GM19455 (cell line): Measurements from ENCODE around the gene MMP17.
"Not testable (repeated sequence)": the region's sequence is repeated elsewhere in the genome, so short reads cannot be mapped to it uniquely, and the experiment has no call there.

Experiments
- ATAC-seq: cut with Tn5 transposase; IDR thresholded peaks from one replicate; pipeline ENCODE4 v1.9.1; 2021; ENCODE audit not compliant: unreplicated experiment

MMP17 gene

DNA sequence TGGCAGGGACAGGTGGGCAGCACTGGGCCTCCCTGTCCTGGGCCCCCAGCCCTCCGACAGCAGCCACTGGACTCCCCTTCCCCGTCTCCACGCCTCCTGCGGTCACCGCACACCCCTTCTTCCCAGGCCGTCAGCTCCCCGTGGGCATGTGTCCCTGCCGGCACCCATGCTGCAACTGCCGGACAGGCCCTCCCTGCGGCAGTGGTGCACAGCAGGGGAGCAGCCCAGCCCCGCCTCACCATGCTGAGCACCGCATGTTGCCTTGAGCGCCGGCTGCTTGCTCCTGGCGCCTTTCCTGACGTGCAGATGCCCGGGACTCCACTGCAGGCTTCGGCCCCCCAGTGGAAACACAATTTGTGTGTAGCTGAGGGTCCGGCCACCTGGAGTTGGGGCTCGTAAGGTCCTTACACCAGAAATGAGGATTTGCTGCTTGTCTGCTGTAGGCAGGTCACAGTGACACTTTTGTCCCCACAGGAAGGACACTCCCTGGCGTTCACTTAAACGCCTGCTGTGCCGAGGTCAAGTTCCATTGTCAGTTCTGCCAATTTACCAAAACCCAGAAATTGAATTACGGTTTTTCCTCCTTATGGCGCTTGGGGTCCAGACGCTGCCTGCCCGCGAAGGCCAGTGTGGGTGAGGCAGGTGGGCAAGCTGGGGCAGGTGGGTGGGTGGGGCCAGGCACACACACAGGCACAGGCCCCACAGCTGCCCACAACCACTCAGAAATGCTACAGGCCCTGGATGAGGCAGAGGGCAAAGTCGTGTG, 28.2 kb upstream of the MMP17 start:
- ATAC-seq = no peak

DNA sequence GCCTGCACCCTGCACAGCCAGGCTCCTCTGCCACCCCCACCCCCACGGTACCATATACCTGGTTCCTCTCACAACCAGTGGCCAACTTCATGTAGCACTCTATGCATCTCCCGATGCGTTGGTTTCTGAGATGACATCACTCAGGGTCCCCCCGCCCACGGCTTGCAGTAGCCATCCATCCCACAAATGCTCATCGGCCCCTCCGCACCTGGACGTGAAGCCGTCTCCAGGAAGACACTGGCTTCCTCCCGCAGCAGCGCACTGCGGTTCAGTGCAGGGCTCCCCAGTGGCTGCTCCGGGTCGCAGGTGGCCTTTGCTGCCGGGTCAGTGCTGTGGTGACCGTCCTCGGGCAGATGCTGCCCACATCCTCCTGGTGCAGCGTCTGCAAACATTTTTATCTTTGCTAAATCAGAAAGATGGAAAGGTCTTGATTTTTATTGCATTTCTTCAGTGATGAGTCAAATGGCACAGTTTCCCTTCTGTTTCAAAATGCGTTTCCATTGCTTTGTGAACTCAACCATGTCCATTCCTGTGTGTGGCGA, 27.5 kb upstream of the MMP17 start:
- no peak for ATAC-seq

DNA sequence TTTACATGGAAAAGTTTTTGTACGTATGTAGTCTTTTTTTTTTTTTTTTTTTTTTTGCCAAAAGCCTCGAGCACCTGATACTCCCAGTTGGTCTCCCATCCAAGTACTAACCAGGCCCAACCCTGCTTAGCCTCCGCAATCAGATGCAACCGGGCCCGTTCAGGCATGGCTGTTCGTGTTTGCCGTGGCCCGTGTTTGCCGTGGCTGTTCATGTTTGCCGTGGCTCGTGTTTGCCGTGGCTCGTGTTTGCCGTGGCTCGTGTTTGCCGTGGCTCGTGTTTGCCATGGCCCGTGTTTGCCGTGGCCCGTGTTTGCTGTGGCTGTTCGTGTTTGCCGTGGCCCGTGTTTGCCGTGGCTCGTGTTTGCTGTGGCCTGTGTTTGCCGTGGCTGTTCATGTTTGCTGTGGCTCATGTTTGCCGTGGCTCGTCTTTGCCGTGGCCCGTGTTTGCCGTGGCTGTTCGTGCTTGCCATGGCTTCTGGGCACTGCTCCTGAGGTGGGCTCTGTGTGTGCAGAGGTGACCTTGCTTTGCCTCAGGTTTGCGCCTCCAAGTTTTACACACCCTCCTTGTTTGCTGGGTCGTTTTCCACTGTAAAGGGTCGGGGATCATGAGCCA, 26.8 kb upstream of the MMP17 start:
- no peak for ATAC-seq

DNA sequence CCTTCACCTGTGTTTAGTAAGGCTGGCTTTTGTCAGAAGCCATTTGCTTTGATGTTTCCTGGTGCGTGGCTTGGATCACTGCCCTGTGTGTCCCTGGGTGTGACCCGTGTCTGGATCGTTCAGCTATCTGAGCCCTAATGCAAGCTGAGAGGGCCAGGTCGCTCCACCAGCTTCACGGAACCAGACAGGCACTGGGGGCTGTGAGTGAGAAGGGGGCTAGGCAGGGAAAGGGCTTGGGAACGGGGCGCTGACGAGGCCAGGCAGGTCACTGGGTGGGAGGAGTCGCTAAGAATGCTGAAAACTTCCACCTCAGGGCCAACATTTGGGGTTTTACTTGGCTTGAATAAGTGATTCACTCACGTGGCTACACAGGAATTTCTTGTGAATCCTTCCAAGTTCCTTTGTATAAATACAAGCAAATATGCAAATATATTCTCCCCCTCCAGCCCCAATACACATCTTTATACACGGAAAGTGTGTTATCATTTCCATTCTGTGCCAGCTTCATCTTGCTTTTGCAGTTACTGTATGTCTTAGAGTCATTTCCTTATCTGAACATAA, 24.2 kb upstream of the MMP17 start:
- no peak for ATAC-seq

DNA sequence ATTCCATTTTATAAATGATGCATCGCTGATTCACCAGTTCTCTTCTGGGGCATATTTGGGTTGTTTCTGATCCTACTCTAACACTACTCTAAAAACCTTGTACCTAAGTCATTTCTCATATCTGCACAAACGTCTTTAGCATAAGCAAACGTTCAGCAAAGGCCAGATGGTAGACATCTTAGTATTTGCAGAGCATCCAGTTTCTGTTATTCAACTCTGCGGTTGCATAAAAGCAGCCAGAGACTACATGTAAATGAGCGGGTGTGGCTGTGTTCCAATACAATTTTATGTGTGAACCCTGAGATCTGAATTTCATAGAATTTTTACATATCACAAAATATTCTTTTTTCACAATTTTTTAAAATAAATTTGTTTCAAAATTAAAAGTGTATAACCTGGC, 22.8 kb upstream of the MMP17 start:
- no peak for ATAC-seq

DNA sequence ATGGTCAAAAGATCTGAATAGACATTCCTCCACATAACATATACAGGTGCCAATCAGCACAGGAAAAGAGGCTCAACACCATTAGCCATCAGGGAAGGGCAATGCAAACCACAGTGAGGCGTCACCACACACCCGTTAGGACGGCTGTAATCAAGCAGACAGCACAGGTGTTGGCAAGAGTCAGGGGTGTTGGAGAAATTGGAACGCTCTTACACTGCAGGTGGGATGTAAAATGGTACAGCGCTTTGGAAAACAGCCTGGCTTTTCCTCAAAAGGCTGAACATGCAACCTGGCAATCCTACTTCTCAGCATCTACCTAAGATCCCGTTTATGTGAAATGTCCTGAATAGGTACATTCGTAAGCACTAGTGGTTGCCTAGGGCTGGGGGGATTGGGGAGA, 21.5 kb upstream of the MMP17 start:
- ATAC-seq = no peak

DNA sequence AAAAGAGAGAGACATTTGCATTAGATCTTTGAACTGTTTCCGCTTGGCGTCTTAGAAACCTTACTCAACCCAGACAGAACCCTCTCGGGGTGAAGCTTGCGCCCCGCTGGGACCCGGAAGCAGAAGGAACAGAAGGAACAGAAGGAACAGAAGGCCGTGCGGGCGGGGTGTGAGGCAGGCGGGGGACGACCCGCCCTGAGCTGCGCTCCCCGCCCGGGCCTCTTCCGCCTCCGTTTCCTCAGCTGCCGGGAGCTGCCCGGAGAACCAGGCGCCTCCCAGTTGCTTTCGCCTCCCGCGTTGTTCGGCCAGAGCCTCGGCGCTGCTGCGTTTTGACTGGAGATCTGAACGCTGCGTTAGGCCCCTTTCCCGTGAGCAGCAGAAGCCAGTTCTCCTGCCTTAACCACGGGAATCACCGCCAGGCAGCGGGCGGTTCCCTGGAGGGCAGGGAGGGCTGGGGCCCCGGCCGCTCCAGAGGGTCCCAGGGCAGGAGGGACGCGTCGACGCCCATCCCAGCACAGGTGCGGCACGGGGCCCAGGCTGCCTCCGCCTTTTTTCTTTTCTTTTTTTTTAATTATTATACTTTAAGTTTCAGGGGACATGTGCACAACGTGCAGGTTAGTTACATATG, 19.3 kb upstream of the MMP17 start:
- no peak for ATAC-seq

DNA sequence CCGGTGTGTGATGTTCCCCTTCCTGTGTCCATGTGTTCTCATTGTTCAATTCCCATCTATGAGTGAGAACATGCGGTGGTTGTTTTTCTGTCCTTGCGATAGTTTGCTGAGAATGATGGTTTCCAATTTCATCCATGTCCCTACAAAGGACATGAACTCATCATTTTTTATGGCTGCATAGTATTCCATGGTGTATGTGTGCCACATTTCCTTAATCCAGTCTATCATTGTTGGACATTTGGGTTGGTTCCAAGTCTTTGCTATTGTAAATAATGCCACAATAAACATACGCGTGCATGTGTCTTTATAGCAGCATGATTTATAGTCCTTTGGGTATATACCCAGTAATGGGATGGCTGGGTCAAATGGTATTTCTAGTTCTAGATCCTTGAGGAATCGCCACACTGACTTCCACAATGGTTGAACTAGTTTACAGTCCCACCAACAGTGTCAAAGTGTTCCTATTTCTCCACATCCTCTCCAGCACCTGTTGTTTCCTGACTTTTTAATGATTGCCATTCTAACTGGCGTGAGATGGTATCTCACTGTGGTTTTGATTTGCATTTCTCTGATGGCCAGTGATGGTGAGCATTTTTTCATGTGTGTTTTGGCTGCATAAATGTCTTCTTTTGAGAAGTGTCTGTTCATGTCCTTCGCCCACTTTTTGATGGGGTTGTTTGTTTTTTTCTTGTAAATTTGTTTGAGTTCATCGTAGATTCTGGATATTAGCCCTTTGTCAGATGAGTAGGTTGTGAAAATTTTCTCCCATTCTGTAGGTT, 18.5 kb upstream of the MMP17 start:
- ATAC-seq = not testable (repeated sequence)

DNA sequence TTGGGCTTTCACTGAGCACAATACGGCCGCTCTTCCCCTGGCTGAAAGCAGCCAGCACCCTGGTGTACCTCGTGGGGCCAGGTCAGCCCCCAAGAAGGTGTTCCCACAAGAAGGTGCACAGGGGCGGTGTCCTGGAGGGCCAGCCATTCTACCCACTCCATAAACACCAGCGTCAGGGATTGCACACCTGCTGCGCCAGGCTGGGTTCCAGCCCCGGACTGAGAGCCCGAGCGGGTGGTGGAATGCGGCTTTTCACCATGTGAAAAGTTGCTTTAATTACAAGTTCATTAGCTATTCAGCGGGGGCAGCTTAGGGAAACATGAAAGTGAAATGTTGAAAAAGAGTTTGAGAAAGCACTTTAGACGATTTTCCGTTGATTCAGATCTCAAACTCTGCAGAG, 17.5 kb upstream of the MMP17 start:
- ATAC-seq = no peak

DNA sequence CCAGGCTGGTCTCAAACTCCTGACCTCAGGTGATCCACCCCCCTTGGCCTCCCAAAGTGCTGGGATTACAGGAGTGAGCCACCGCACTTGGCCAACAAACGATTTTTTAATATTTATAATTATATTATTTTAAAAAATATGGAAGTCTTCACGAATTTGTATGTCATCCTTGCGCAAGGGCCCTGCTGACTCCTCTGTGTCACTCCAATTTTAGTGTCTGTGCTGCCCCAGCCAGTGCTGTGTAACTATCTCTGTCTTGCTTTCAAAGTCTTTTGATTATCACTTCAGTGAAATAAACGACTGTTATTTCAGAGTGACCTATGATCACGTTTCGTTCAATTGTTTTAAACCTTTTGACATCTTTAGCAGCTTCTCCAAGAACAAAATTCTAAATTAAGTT, 13.1 kb upstream of the MMP17 start:
- no peak for ATAC-seq

DNA sequence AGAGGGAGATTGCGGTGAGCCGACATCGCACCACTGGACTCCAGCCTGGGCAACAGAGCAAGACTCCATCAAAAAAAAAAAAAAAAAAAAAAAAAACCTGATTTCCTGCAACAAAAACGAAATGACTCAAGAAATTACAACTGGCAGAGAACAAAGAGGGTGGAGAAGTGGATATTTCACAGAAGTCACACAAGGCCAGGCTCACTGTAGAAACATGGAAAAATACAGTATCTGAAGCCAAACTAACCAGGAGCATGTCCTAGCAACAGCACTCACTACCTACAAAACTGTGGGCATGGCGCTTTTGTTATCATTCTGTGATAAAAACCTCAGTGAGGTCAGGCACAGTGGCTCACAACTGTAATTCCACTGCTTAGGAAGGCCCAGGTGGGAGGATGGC, 11.7 kb upstream of the MMP17 start:
- ATAC-seq = no peak

DNA sequence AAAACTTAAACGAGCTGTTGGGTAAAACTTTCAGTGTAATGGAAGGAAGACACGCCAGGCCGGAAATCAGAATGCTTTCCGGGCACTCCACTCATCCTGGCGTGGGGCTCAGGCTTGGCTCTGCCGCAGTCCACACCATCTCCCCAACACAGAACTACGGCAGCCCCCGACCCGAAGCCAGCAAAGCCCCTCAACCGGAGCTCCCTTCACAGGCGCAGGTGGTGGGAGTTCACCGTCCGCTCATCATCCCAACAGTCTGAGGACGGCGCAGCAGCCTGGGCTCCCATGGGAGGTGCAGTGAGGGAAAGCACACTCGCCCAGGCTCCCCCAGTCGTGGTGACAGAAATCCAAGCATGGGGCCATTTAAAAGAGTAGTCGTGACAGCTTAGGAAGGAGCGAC, 11.0 kb upstream of the MMP17 start:
- no peak for ATAC-seq

DNA sequence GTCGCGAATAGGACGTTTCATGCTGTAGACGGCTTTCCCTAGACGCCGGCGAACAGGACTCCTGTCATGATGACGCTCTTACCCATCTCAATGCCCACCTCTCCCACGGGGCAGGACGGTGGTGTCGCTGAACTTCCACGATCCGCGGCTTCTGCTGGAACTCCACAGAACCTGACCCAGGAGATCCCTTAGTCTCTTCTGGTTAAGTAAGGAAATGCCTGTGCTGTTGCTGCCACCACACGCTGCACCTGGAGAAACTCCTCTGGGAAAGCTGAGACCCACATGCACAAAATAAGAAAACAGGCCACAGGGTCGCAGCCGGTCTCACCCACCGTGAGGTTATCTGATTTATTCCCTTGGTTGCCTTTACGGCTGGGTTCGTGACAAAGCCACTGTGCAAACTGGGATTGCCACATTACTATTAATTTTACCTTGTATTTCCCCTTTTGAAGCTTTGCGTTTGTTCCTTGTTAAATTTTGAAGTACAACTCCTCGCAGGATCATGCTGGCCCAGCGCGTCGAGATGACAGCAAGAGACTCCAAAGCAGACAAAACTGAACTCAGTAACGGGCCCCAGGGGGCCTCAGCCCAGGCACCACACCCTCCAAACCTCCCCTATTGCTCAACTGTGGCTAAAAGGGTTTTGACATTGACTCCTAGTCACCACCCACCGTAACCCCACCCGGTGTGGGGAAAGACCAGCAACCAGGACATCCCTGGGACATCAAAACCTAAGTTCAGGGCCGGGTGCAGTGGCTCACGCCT, 9.2 kb upstream of the MMP17 start:
- no peak for ATAC-seq

DNA sequence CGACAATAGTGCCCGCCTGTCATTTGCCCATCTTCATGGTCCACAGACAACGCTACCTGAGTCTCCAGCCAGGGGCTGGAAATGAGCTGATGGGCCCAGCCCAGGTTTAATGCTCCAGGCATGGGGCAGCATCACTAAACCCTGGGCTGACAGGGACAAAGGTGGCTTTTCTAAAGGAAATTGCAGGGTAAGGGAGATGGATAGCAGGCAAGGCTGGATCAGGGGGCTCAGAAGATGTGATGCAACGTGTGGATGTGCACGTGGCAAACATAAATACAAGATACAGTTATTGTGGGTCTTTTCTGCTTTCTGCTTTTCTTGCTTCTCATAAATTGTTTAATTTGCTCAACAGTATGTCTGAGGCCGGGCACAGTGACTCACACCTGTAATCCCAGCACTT, 3.7 kb upstream of the MMP17 start:
- ATAC-seq = no peak

DNA sequence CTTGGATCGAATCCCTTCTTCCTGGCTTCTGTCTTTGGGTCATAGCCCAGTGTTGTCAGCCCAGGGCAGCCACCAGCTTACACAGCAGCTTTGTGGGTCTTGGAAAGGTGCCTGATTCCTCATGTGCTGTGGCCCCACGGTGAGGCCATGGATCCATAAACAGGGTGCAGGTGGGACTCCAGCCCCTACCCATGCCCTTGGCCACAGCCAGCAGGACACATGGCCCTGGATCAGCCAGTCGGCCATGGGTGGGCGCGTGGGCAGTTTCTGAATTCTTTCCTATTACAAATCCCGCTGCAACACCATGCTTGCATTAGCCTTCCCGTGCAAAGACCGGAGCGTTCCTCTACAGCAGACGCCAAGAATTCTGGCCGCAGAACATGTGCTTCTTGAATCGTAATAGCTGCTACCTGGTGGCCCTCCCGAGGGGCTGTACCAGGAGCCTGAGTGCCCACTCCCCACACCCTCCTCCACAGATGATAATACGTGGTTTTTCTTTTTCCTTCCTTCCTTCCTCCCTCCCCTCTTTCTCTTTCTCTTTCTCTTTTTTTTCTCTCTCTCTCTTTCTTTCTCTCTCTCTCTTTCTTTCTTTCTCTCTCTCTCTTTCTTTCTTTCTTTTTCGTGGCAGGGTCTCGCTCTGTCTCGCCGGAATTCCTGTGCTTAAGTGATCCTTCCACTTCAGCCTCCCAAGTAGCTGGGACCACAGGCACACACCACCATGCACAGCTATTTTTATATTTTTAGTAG, 2.9 kb upstream of the MMP17 start:
- ATAC-seq = no peak

DNA sequence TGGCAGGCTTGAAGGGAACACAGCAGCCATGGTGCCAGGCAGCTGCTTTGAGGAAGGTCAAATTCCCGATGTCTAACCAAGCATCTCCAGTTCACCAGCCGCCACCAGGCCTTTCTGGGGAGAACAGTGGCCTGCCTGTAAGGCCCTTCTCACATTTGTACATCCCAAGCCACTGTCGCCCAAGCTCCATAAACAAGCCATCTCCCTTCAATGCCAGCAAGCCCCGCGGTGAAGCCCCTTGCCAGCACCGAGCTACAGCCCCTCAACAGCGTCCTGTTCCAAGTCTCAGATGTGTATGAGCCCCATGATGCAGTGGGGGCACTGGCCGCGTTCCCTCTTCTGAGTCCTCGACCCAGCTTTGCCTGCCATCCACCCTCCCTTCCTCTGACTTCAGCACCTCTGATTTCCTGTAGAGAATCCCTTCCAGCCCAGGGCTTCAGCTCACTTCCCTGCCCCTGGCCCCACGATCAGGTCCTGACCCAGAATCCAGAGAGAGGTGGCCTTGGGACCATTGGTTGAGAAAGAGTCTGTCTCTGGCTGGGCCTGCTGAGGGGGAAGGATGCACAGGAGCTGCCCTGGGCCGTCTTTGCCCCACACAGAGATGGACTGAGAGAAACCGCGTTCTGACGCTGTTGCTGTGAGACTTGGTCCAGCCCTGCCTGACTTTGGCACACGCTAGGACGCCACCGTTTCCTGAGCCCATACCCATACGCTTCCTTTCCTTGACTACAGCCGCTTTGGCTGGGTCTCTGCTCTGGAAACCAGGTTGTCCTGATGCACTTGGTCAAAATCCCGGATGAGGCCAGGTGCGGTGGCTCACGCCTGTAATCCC, 1.9 kb upstream of the MMP17 start:
- ATAC-seq = no peak

DNA sequence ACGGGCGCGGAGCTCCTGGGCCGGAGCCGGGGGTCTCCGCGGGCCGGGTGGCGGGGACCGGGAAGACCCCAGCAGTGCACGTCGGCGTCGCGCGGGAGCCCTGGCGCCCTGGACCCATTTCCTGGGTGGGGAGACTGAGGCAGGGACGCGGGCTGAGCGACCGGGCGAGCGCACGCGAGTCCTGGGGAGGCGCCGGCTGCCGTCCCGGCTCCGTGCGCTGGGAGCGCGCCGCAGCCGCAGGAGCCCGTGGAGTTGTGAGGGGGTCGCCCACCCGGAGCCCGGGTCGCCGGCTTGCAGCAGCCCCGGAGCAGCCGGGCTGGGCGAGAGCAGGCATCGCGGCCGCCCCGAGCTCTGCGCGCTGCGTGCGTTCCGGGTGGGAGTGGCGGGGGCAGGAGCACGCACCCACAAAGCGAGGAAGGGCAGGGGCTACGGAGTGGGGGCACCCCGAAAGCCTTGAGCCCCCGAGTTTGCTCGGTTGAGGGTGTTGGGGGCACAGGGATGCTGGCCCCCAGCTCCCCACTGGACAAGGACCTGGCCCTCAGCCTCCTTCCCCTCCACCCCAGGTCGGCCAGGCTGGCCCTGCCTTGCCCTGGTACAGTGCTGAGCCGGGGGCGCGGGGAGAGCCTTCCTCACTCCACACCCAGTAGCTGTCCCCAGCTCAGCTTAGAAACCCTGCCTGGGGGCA, 620 bp downstream of the MMP17 start:
- ATAC-seq = no peak

DNA sequence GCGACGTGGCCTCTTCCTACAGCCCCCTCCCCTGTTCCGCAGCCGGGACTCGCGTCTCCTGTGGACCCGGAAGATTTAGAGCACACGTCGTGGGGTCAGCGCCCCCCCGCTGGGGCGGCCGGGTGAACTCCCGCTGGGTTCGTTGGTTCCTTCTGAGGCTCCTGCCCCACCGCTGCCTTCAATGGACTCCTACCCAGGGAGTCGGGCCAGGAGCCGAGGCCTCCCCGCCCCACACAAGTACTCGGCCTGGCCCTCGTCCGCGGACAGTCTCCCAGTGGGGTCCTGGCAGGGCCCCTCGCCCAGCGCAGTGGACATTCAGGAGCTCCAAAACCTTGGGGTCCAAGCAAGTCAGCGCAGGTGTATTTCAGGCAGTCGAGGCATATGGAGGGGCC, 1.2 kb downstream of the MMP17 start:
- ATAC-seq = no peak
